Measurements from ENCODE around the gene PIAS1.
"Not testable (repeated sequence)": the region's sequence is repeated elsewhere in the genome, so short reads cannot be mapped to it uniquely, and the experiment has no call there.

The PIAS1 gene

GRCh38 chr15:68053701-68054627, at the start of gene PIAS1:
TSS of gene PIAS1 (plus strand) at chr15:68054315. CDS start at chr15:68054327, 12 bp downstream.
- peak; percentile 99 for DNase-seq (ENCODE audit: low spot score)

GRCh38 chr15:68007642-68008041, 46.5 kb upstream of the PIAS1 start:
- DNase-seq (ENCODE audit: low spot score) = not testable (repeated sequence)

GRCh38 chr15:68010361-68011153, 43.6 kb upstream of the PIAS1 start:
- no peak for DNase-seq (ENCODE audit: low spot score)

GRCh38 chr15:68012911-68013310, 41.2 kb upstream of the PIAS1 start:
- no peak for DNase-seq (ENCODE audit: low spot score)

GRCh38 chr15:68014219-68014618, 39.9 kb upstream of the PIAS1 start:
- no peak for DNase-seq (ENCODE audit: low spot score)

- DNase-seq (ENCODE audit: low spot score) = no peak
Measured at GRCh38 chr15:68015244-68015643, 38.9 kb upstream of the PIAS1 start.

- no peak for DNase-seq (ENCODE audit: low spot score)
Measured at GRCh38 chr15:68017201-68017600, 36.9 kb upstream of the PIAS1 start.

- DNase-seq (ENCODE audit: low spot score) = no peak
Measured at GRCh38 chr15:68018797-68019444, 35.2 kb upstream of the PIAS1 start.

- no peak for DNase-seq (ENCODE audit: low spot score)
Measured at GRCh38 chr15:68019814-68020525, 34.1 kb upstream of the PIAS1 start.

GRCh38 chr15:68020685-68021084, 33.4 kb upstream of the PIAS1 start:
- DNase-seq (ENCODE audit: low spot score) = no peak

GRCh38 chr15:68022061-68022460, 32.1 kb upstream of the PIAS1 start:
- no peak for DNase-seq (ENCODE audit: low spot score)

- DNase-seq (ENCODE audit: low spot score) = no peak
Measured at GRCh38 chr15:68023307-68024101, 30.6 kb upstream of the PIAS1 start.

- no peak for DNase-seq (ENCODE audit: low spot score)
Measured at GRCh38 chr15:68025835-68026424, 28.2 kb upstream of the PIAS1 start.

- no peak for DNase-seq (ENCODE audit: low spot score)
Measured at GRCh38 chr15:68027388-68027787, 26.7 kb upstream of the PIAS1 start.

GRCh38 chr15:68028137-68028887, 25.8 kb upstream of the PIAS1 start:
- DNase-seq (ENCODE audit: low spot score) = no peak

- DNase-seq (ENCODE audit: low spot score) = no peak
Measured at GRCh38 chr15:68028888-68029207, 25.3 kb upstream of the PIAS1 start.

GRCh38 chr15:68029959-68030358, 24.2 kb upstream of the PIAS1 start:
- DNase-seq (ENCODE audit: low spot score) = no peak

GRCh38 chr15:68031404-68031803, 22.7 kb upstream of the PIAS1 start:
- DNase-seq (ENCODE audit: low spot score) = no peak

GRCh38 chr15:68032672-68033071, 21.4 kb upstream of the PIAS1 start:
- DNase-seq (ENCODE audit: low spot score) = no peak

GRCh38 chr15:68034081-68034480, 20.0 kb upstream of the PIAS1 start:
- DNase-seq (ENCODE audit: low spot score) = no peak
